Muscle of leg (tissue), 11 donors: Measurements from ENCODE around the gene DMXL2. TPM values are rescaled to one million over a fixed set of nuclear protein-coding genes. Genes with fewer than 3 reads are reported as not detected.
A peak's percentile ranks its signal among the peaks of the same experiment; 100 is the strongest.
"Not testable (repeated sequence)": the region's sequence is repeated elsewhere in the genome, so short reads cannot be mapped to it uniquely, and the experiment has no call there.

ENCODE experiments used
- DNase-seq: peaks from one replicate; pipeline ENCODE4 v3.0.0; 2013
- H3K27ac ChIP-seq: one replicate; pipeline ENCODE4 v1.5.1; 2013; ENCODE audit warnings: mild to moderate bottlenecking, low read length, control low read depth
- H3K27me3 ChIP-seq: one replicate; pipeline ENCODE4 v1.6.1; 2013; ENCODE audit warnings: low read length; ENCODE audit not compliant: control insufficient read depth, insufficient read depth
- H3K36me3 ChIP-seq: one replicate; pipeline ENCODE4 v1.6.1; 2013; ENCODE audit warnings: low read length; ENCODE audit not compliant: control insufficient read depth, insufficient read depth
- H3K4me1 ChIP-seq: one replicate; pipeline ENCODE4 v1.6.1; 2013; ENCODE audit warnings: low read length; ENCODE audit not compliant: control insufficient read depth, insufficient read depth
- H3K4me3 ChIP-seq: one replicate; pipeline ENCODE4 v1.5.1; 2013; ENCODE audit warnings: low read length, control low read depth
- H3K9me3 ChIP-seq: replicated peaks from 2 replicates; pipeline ENCODE4 v1.6.1; 2013; ENCODE audit warnings: low read depth, low read length; ENCODE audit not compliant: control insufficient read depth
- WGBS: methylation state at CpG from one replicate; pipeline ENCODE4 v1.1.5; 2013; ENCODE audit warnings: missing lambda C conversion rate; ENCODE audit not compliant: insufficient coverage; 5-methylcytosine and 5-hydroxymethylcytosine counted together
- polyA plus RNA-seq, 8 donors: library from polyadenylated mRNA; unstranded; fragments of 120-200 nt; gene quantifications; one replicate each; pipeline versions ENCODE4 v1.2.1 to v1.2.3, GENCODE V29; 2013; ENCODE audit warnings: inconsistent platforms in 1 of 8, low replicate concordance in 1 of 8; ENCODE audit not compliant: insufficient read length in 8 of 8, insufficient read depth in 1 of 8
- total RNA-seq: library from RNA; stranded (reverse); fragments of 120-200 nt; gene quantifications from one replicate; pipeline ENCODE4 v1.2.4, GENCODE V29; 2013

DMXL2 gene
- total and polyA plus RNA-seq, 9 donors: 13.9 to 27.0 (median 21.4) TPM

GRCh38 chr15:51623386-51623938 lies 891 bp upstream of the DMXL2 start:
- peak; percentile 38 for DNase-seq
- Histone ChIP-seq H3K36me3 (no peaks in the 10 kb centered on the region), H3K9me3 (no peaks in the 10 kb centered on the region), H3K27me3 (no peaks in the 10 kb centered on the region), H3K4me3 (peak overlapping the region; percentile 91), H3K27ac (peak overlapping the region; percentile 2), H3K4me1 (peaks cover 2% of the 10 kb centered on the region)
- 30% methylated on average over 5 of the region's 8 CpGs for WGBS

- Histone ChIP-seq H3K4me1 (peaks cover 2% of the 10 kb centered on the region), H3K9me3 (no peaks in the 10 kb centered on the region), H3K27me3 (no peaks in the 10 kb centered on the region), H3K36me3 (no peaks in the 10 kb centered on the region), H3K4me3 (peak overlapping the region; percentile 91), H3K27ac (peak overlapping the region; percentile 88)
- WGBS: 0% methylated on average over 36 of the region's 44 CpGs
- peak; percentile 61 for DNase-seq
Observed at GRCh38 chr15:51621936-51622603, 501 bp downstream of the DMXL2 start.

DNA sequence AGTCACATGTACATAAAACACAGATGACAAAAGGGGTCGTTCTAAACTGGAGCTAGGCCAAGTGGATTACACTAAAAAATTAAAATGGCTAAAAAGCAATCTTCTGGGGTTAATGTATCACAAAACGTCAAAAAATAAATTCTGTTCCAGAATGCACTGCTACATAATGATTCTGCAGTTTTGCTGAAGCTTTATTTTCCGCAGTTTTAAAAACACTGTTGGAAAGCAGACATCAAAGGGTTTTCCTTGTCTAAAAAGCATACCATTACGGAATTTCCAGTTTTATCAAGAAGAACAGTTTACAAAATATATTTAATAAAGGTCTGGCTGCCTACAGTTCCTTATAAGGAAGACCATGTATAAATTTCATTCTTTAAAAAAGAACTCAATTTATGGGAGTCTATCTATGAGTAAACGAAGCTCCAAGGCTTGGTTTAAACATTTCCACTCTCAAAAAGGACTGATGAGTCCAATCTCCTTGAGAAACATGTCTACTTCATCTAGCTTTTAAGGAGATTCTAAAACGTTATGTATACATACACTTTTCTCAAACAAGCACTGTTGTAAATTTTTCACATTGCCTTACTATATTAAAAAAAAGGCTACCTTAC lies 1.3 kb downstream of the DMXL2 start:
- Histone ChIP-seq H3K27me3 (no peaks in the 10 kb centered on the region), H3K4me3 (peak overlapping the region; percentile 91), H3K27ac (no peak overlapping the region), H3K36me3 (no peaks in the 10 kb centered on the region), H3K4me1 (peaks cover 2% of the 10 kb centered on the region), H3K9me3 (no peaks in the 10 kb centered on the region)
- WGBS: no CpG with 5 or more reads among the region's 6 CpGs
- no peak for DNase-seq

GRCh38 chr15:51620641-51621040 lies 1.9 kb downstream of the DMXL2 start:
- WGBS: 56% methylated on average over 2 of the region's 4 CpGs
- no peaks in the 10 kb centered on the region for H3K36me3 ChIP-seq
- no peak for DNase-seq
- H3K4me3 ChIP-seq: no peak overlapping the region
- H3K27me3 ChIP-seq: no peaks in the 10 kb centered on the region
- H3K9me3 ChIP-seq: no peaks in the 10 kb centered on the region
- H3K4me1 ChIP-seq: peaks cover 2% of the 10 kb centered on the region
- no peak overlapping the region for H3K27ac ChIP-seq

GRCh38 chr15:51620122-51620521 lies 2.4 kb downstream of the DMXL2 start:
- Histone ChIP-seq H3K9me3 (no peaks in the 10 kb centered on the region), H3K36me3 (no peaks in the 10 kb centered on the region), H3K27me3 (no peaks in the 10 kb centered on the region), H3K27ac (no peak overlapping the region), H3K4me3 (no peak overlapping the region), H3K4me1 (peaks cover 2% of the 10 kb centered on the region)
- DNase-seq: no peak
- no CpG with 5 or more reads among the region's 3 CpGs for WGBS

DNA sequence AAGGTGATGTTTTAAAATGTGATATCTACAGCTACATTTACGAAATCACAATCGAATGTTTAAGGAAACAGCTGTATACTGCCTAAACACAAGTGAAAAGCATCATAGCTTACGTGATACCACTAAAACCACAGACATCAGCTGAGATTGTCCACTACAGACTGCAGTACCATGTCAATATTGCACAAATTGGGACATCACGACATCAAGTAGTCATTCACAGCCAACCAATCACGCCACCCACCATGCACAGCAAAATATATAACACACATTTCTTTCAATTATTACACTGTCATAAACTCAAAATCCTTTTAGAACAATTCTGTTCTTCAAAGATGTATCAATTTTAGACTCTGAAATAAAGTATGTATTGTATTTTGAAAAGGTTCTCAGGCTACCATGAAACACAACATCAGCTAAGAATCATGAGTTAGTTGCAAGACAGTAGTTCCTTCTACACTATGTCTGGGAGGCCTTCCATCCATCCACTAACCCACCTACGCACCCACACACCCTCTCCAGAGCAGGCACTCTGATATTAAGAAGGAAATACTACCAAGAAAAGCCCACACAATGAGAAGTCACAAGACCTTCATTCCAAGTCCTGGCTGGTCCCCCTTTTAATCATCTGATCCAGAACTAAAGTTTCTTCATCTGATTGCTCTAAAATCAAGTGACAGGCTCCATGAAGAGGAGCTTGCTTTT lies 3.1 kb downstream of the DMXL2 start:
- no peaks in the 10 kb centered on the region for H3K36me3 ChIP-seq
- no peaks in the 10 kb centered on the region for H3K27me3 ChIP-seq
- H3K4me1 ChIP-seq: peaks cover 2% of the 10 kb centered on the region
- DNase-seq: no peak
- H3K9me3 ChIP-seq: no peaks in the 10 kb centered on the region
- WGBS: 92% methylated on average over 5 of the region's 6 CpGs
- H3K27ac ChIP-seq: no peak overlapping the region
- no peak overlapping the region for H3K4me3 ChIP-seq

DNA sequence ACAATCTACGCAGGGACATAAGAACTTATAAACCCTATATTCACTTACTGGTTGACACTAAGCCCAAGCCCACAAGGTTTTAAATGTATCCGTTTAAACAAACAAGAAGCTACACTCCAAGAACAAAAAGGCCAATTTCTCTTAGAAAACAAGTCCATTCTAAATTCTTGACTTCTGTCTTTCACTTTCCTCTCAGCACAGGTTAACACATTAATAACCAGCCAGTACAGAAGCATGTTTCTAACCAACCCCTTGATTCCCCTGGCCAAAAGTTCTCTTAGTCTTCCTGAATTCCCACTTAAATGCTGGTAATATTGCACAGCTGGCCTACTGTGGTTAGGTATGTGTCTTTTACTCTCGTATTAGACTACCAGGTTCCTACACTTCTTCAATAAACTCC lies 4.7 kb downstream of the DMXL2 start:
- Histone ChIP-seq H3K4me1 (peaks cover 2% of the 10 kb centered on the region), H3K27ac (no peak overlapping the region), H3K9me3 (no peaks in the 10 kb centered on the region), H3K4me3 (no peak overlapping the region), H3K27me3 (no peaks in the 10 kb centered on the region), H3K36me3 (no peaks in the 10 kb centered on the region)
- 40% methylated on average over 1 of the region's 3 CpGs for WGBS
- DNase-seq: no peak

- no peak for DNase-seq
- H3K36me3 ChIP-seq: no peaks in the 10 kb centered on the region
- no peak overlapping the region for H3K27ac ChIP-seq
- 50% methylated on average over 1 of the region's 3 CpGs for WGBS
- no peak overlapping the region for H3K4me3 ChIP-seq
- H3K4me1 ChIP-seq: no peaks in the 10 kb centered on the region
- H3K9me3 ChIP-seq: peaks cover 2% of the 10 kb centered on the region
- no peaks in the 10 kb centered on the region for H3K27me3 ChIP-seq
Observed at GRCh38 chr15:51613951-51614350, 8.6 kb downstream of the DMXL2 start.

GRCh38 chr15:51612669-51613068 lies 9.9 kb downstream of the DMXL2 start:
- H3K36me3 ChIP-seq, H3K4me3 ChIP-seq, H3K27ac ChIP-seq, H3K9me3 ChIP-seq, H3K27me3 ChIP-seq, H3K4me1 ChIP-seq, DNase-seq: not testable (repeated sequence)
- WGBS: no CpG with 5 or more reads among the region's 5 CpGs

GRCh38 chr15:51603462-51603948 lies 19.1 kb downstream of the DMXL2 start:
- H3K36me3 ChIP-seq, H3K27me3 ChIP-seq, H3K27ac ChIP-seq, H3K9me3 ChIP-seq, DNase-seq, H3K4me3 ChIP-seq, H3K4me1 ChIP-seq: not testable (repeated sequence)
- 90% methylated on average over 5 of the region's 15 CpGs for WGBS
